ENCODE results near the gene BRAT1.
A peak's percentile ranks its signal among the peaks of the same experiment; 100 is the strongest.

Gene BRAT1

DNA sequence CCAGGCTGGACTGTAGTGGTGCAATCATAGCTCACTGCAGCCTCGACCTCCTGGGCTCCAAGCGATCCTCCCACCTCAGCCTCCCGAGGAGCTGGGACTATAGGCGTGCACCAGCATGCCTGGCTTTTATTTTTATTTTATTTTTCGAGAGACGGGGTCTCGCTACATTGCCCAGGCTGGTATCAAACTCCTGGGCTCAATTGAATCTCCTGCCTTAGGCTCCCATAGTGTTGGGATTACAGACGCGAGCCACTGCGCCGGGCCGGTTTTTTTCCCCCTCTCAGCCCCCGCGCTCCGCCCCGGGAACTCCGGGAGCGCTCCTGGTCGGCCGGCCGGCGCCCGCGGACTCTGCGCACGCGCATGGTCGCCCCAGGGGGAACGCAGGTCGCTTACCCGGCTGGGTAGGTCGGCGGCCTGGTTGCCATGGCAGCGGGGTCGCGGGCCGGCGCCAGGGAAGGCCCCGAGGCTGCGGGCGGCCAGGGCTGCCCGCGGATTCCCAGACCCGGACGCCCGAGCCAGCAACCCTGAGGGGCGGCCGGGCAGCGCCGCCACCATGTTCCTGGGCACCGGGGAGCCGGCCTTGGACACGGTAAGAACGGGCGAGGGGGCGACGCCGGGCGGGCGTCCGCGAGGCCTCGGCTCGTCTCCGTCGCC is 3.4 kb upstream of the BRAT1 start, which contains the start of gene IQCE:
Gene IQCE (plus strand): TSS at position 351 of the 654 bp plus-strand sequence. CDS start 203 bp downstream, at position 554.
- TF ChIP-seq, protein P1, sequence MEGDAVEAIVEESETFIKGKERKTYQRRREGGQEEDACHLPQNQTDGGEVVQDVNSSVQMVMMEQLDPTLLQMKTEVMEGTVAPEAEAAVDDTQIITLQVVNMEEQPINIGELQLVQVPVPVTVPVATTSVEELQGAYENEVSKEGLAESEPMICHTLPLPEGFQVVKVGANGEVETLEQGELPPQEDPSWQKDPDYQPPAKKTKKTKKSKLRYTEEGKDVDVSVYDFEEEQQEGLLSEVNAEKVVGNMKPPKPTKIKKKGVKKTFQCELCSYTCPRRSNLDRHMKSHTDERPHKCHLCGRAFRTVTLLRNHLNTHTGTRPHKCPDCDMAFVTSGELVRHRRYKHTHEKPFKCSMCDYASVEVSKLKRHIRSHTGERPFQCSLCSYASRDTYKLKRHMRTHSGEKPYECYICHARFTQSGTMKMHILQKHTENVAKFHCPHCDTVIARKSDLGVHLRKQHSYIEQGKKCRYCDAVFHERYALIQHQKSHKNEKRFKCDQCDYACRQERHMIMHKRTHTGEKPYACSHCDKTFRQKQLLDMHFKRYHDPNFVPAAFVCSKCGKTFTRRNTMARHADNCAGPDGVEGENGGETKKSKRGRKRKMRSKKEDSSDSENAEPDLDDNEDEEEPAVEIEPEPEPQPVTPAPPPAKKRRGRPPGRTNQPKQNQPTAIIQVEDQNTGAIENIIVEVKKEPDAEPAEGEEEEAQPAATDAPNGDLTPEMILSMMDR (IDR thresholded peaks at IDR 0.05; ENCODE audit: low read depth, low read length), result no peak

DNA sequence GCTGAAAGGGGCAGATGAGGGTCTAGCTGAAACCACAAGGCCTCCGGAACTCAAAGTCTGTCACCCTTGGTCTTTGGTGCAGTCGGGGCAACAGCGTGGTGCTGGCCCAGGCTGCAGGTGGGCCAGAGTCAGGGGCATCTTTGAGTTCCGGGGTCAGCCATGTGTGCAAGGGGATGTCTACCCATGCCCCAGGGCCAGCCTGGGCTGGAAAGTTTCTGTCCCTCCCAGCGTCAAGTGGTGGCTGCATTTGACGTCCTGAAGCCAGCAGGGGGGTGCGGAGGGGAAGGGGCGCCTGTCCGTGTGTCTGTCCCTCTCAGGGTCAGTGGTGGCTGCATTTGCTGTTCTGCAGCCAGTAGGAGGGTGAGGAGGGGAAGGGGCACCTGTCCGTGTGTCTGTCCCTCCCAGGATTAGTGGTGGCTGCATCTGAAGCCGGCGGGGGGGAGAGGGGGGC is 638 bp downstream of the BRAT1 start:
- TF ChIP-seq, protein P1 (IDR thresholded peaks at IDR 0.05; ENCODE audit: low read depth, low read length), result no peak
- peak overlapping the region; percentile 74 for H3K4me3 ChIP-seq (ENCODE audit: low read depth, low read length)

More for the DNA sequence above, 3.4 kb upstream of the BRAT1 start, which contains the start of gene IQCE:
- peak within 1 kb of the TSS; percentile 80 for H3K4me3 ChIP-seq (ENCODE audit: low read depth, low read length)

DNA sequence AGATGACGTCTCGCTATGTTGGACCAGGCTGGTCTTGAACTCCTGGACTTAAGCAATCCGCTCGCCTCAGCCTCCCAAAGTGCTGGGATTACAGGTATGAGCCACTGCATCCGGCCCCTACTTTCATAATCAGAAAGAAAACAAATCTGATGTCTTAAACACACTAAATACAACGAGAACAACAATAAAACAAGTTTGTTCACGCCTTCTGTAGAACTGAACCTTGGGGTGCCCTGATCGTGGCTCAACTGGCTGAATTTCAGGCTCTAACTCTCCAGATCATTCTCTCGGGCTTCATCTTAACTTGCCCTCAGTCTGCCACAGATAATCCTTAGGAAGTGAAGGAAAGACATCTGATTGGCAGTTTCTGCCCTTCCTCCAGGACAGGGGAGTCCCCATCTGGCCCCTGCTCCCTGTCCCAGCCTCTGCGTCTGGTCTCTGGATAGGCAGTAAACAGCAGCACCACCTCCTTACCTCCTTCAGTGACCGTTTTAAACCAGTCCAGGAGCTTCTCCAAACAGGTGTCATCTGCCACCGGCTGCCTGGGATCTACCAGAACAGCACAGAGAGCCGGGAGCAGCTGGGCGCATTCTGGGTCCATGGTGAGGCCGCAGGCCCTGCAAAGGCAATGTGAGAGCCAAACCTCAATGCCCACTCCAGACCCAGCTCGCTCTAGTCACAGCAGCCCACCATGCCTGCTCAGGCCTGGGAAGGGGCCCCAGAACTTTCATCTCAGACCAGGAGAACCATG is 1.3 kb downstream of the BRAT1 start:
- peak overlapping the region; percentile 74 for H3K4me3 ChIP-seq (ENCODE audit: low read depth, low read length)

DNA sequence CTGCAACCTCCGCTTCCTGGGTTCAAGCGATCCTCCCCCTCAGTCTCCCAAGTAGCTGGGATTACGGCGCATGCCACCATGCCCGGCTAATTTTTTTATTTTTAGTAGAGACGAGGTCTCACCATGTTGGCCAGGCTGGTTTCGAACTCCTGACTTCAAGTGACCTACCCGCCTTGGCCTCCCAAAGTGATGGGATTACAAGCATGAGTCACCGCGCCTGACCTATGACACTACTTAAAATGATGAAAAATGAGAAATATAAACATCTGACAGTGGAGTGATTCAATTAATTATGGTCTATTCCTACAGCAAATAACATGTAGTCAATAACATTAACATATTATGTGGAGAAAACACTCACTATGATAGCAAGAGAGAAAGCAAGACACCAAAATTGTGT is 2.2 kb downstream of the BRAT1 start:
- no peak overlapping the region for H3K4me3 ChIP-seq (ENCODE audit: low read depth, low read length)
- TF ChIP-seq, protein P1 (IDR thresholded peaks at IDR 0.05; ENCODE audit: low read depth, low read length), result no peak

More for the DNA sequence above, 1.3 kb downstream of the BRAT1 start:
- TF ChIP-seq, protein P1 (IDR thresholded peaks at IDR 0.05; ENCODE audit: low read depth, low read length), result no peak

DNA sequence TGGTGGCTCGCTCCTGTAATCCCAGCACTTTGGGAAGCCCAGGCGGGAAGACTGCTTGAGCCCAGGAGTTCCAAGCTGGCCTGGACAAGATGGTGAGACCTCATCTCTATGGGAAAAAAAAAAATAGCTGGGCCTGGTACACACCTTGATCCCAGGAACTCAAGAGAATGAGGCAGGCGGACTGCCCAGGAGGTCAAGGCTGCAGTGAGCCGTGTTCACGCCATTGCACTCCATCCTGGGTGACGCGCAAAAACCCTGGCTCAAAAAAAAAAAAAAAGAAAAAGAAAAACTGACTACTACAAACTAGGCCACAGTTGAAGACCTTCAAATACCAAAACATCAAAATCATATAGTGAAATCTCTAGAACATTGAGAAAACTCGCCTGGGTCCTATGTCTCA is 3.9 kb downstream of the BRAT1 start:
- H3K4me3 ChIP-seq (ENCODE audit: low read depth, low read length), result no peak overlapping the region
- TF ChIP-seq, protein P1 (IDR thresholded peaks at IDR 0.05; ENCODE audit: low read depth, low read length), result no peak

DNA sequence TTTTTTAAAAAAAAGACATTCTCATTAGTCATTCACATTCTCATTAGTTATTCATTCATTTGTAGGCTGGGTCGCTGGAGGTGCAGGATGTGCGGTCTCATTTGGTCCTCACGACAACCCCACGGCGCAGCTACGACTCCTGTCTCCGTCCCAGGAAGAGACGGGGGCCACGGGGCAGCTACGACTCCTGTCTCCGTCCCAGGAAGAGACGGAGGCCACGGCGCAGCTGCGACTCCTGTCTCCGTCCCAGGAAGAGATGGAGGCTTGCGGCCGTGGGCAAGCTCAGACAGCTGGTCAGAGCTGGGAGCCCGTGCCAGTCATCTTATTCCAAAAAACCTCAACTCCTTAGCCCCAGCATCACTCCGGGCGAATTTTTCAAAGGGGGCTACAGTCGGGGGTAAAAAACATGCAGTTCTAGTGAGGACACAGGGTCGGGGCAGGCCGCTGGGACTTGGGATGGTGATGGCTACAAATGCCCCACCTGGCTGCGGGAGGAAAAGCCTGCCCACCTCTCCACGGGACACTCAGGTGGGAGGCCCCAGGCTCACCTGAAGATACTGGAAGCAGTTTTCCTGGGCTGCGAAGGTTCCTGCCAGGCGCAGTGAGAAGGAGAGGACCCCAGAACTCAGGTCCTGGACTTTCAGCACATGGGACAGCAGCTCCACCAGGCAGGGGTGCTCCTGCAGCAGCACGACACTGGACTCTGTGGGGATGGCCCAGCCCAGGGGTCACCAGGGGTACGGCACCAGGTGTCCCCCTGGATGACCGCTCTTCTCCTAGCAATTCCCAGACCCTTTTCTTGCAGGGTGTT is 8.3 kb downstream of the BRAT1 start:
- no peak overlapping the region for H3K4me3 ChIP-seq (ENCODE audit: low read depth, low read length)
- TF ChIP-seq, protein P1 (IDR thresholded peaks at IDR 0.05; ENCODE audit: low read depth, low read length), result no peak

All from WI38 (cell line).